HepG2 (cell line): ENCODE results near the gene PRSS8. TPM values are rescaled to one million over a fixed set of nuclear protein-coding genes. Genes with fewer than 3 reads are reported as not detected.
A peak's percentile ranks its signal among the peaks of the same experiment; 100 is the strongest.

ENCODE experiments used
- ARHGAP35 ChIP-seq: sonication (generic); formaldehyde crosslinking; IDR thresholded peaks from 2 replicates; pipeline ENCODE4 v1.9.0; 2022; ENCODE audit warnings: mild to moderate bottlenecking, inconsistent platforms, moderate library complexity, missing genetic modification reagents, borderline replicate concordance
- CEBPG ChIP-seq: IDR thresholded peaks from 2 replicates; pipeline ENCODE4 v1.6.1; 2016
- CREB1 ChIP-seq, 2 experiments: fragments of 450-650 bp in 1 of 2; IDR thresholded peaks; 2 replicates each; pipeline ENCODE4 v1.6.1; 2016 to 2017; ENCODE audit warnings: control low read depth in 1 of 2, mild to moderate bottlenecking in 1 of 2, missing compliant biosample characterization in 1 of 2, missing genetic modification characterization in 1 of 2
- HMGXB3 ChIP-seq: sonication (generic); formaldehyde crosslinking; IDR thresholded peaks from 2 replicates; pipeline ENCODE4 v1.4.0; 2020; ENCODE audit warnings: missing genetic modification reagents, borderline replicate concordance
- MTF2 ChIP-seq: sonication (generic); formaldehyde crosslinking; IDR thresholded peaks from 2 replicates; pipeline ENCODE4 v1.5.0; 2020; ENCODE audit warnings: missing genetic modification reagents, borderline replicate concordance
- MYNN ChIP-seq: sonication (generic); formaldehyde crosslinking; IDR thresholded peaks from 2 replicates; pipeline ENCODE4 v1.4.0; 2020; ENCODE audit warnings: mild to moderate bottlenecking, low read depth, missing genetic modification reagents
- NFIB ChIP-seq: sonication (generic); formaldehyde crosslinking; IDR thresholded peaks from 2 replicates; pipeline ENCODE4 v1.9.0; 2021; ENCODE audit warnings: missing genetic modification reagents, mild to moderate bottlenecking, borderline replicate concordance
- NR0B2 ChIP-seq: sonication (generic); formaldehyde crosslinking; IDR thresholded peaks from 2 replicates; pipeline ENCODE4 v1.4.0; 2020; ENCODE audit warnings: mild to moderate bottlenecking, missing genetic modification reagents
- PLSCR1 ChIP-seq: sonication (generic); formaldehyde crosslinking; IDR thresholded peaks from 2 replicates; pipeline ENCODE4 v1.5.0; 2020; ENCODE audit warnings: missing genetic modification reagents, mild to moderate bottlenecking, borderline replicate concordance
- POGZ ChIP-seq: sonication (generic); formaldehyde crosslinking; IDR thresholded peaks from 2 replicates; pipeline ENCODE4 v1.4.0; 2020; ENCODE audit warnings: mild to moderate bottlenecking, missing genetic modification reagents
- TBP ChIP-seq: sonication (generic); formaldehyde crosslinking; IDR thresholded peaks from 2 replicates; pipeline ENCODE4 v1.5.0; 2020; ENCODE audit warnings: missing genetic modification reagents
- USF2 ChIP-seq, 2 experiments: sonication (generic) in 1 of 2; formaldehyde crosslinking in 1 of 2; IDR thresholded peaks; 2 replicates each; pipeline versions ENCODE4 v1.5.1 to v1.6.1; 2011 to 2020; ENCODE audit warnings: borderline replicate concordance in 1 of 2, low read depth in 1 of 2, low read length in 1 of 2, mild to moderate bottlenecking in 1 of 2, missing genetic modification reagents in 1 of 2, moderate library complexity in 1 of 2
- ZBTB46 ChIP-seq: sonication (generic); formaldehyde crosslinking; IDR thresholded peaks from 2 replicates; pipeline ENCODE4 v1.4.0; 2020; ENCODE audit warnings: mild to moderate bottlenecking, missing genetic modification reagents, borderline replicate concordance
- ZFP41 ChIP-seq: sonication (generic); formaldehyde crosslinking; IDR thresholded peaks from 2 replicates; pipeline ENCODE4 v1.4.0; 2020; ENCODE audit warnings: mild to moderate bottlenecking, missing genetic modification reagents, borderline replicate concordance
- ZNF282 ChIP-seq: fragments of 450-650 bp; IDR thresholded peaks from 2 replicates; pipeline ENCODE4 v1.6.1; 2018; ENCODE audit not compliant: partially characterized antibody
- ZNF468 ChIP-seq: sonication (generic); formaldehyde crosslinking; IDR thresholded peaks from 2 replicates; pipeline ENCODE4 v1.8.0; 2022; ENCODE audit warnings: mild to moderate bottlenecking, moderate library complexity, missing genetic modification reagents
- ZNF605 ChIP-seq: sonication (generic); formaldehyde crosslinking; IDR thresholded peaks from 2 replicates; pipeline ENCODE4 v1.8.0; 2022; ENCODE audit warnings: mild to moderate bottlenecking, missing genetic modification reagents
- ZNF792 ChIP-seq: IDR thresholded peaks from 2 replicates; pipeline ENCODE4 v1.6.1; 2016
- polyA plus RNA-seq, 8 experiments: library from polyadenylated mRNA; depleted of rRNA in 3 of 8; stranded (reverse) in 7 of 8; unstranded in 1 of 8; fragments of >200 nt; fragmentation: Illumina TruSeq in 4 of 8; extraction: Trizol in 4 of 8; gene quantifications; 2 replicates each; pipeline versions ENCODE4 v1.2.1 to v1.2.3, GENCODE V29; 2011 to 2016; ENCODE audit warnings: low read depth in 4 of 8, missing spikeins in 1 of 8, mixed read lengths in 1 of 8; ENCODE audit not compliant: insufficient read depth in 1 of 8
- total RNA-seq, 5 experiments: library from RNA; depleted of rRNA; stranded (reverse); fragments of >200 nt; fragmentation: Illumina TruSeq; extraction: Trizol; gene quantifications; 2 replicates each; pipeline ENCODE4 v1.2.3, GENCODE V29; 2016; ENCODE audit warnings: low read depth in 1 of 5

PRSS8 gene
- total and polyA plus RNA-seq, 2 of the 13 experiments (the other 11 are each of a cell fraction or from before 2014, with no cell fraction given): 2.6 to 7.2 TPM

GRCh38 chr16:31108035-31108793 lies 27.3 kb downstream of the PRSS8 start, which contains the start of gene BCKDK (continued):
- TF ChIP-seq TBP (no peak; the same call in 1 of the 2 replicates), ZNF468 (CRISPR knock-in tag) (no peak), NFIB (CRISPR knock-in tag) (no peak), NR0B2 (CRISPR knock-in tag) (no peak), ARHGAP35 (CRISPR knock-in tag) (peak; percentile 95), USF2 (IDR thresholded peaks at IDR 0.05; ENCODE audit: low read depth, low read length) (no peak), USF2 (CRISPR knock-in tag; IDR thresholded peaks at IDR 0.05; ENCODE audit: borderline replicate concordance) (no peak; the same call in 1 of the 2 replicates), ZFP41 (CRISPR knock-in tag) (no peak; the same call in 1 of the 2 replicates), PLSCR1 (CRISPR knock-in tag) (no peak), ZNF605 (peak; percentile 75; the same call in 1 of the 2 replicates), MTF2 (CRISPR knock-in tag) (no peak; the same call in 1 of the 2 replicates), MYNN (CRISPR knock-in tag) (no peak), CEBPG (CRISPR knock-in tag) (0 out of 2 replicates have a peak, but pooled peaks have one; percentile 1), ZNF792 (peak; percentile 89; the same call in 1 of the 2 replicates), CREB1 (IDR thresholded peaks at IDR 0.05) (peak; percentile 85), CREB1 (CRISPR knock-in tag; IDR thresholded peaks at IDR 0.05) (peak; percentile 92), ZNF282 (no peak), HMGXB3 (no peak; the same call in 1 of the 2 replicates), POGZ (CRISPR knock-in tag) (peak; percentile 41; the same call in 1 of the 2 replicates), ZBTB46 (peak; percentile 26; the same call in 1 of the 2 replicates)
